CD4-positive, alpha-beta T cell treated with Interleukin-15 for 1 hour (primary cell): ENCODE measurements around the gene TMEM43.

Experiments used
- DNase-seq: peaks from one replicate; pipeline ENCODE4 v3.0.0-alpha.2; 2020

Gene TMEM43

GRCh38 chr3:14181253-14181652 is 56.4 kb downstream of the TMEM43 start:
- DNase-seq, result no peak

- DNase-seq, result no peak
Observed at GRCh38 chr3:14183015-14183577, 58.2 kb downstream of the TMEM43 start.

- DNase-seq, result no peak
Observed at GRCh38 chr3:14186854-14187458, 62.1 kb downstream of the TMEM43 start.

- no peak for DNase-seq
Observed at GRCh38 chr3:14188041-14188754, 63.3 kb downstream of the TMEM43 start.
